NCI-H187 (cell line): ENCODE data around the gene SP5.
"Not testable (repeated sequence)": the region's sequence is repeated elsewhere in the genome, so short reads cannot be mapped to it uniquely, and the experiment has no call there.

Experiments
- DNase-seq, 2 experiments: peaks; one replicate each; lab custom pipeline; 2025; lab: John Stamatoyannopoulos, UW

SP5 gene

DNA sequence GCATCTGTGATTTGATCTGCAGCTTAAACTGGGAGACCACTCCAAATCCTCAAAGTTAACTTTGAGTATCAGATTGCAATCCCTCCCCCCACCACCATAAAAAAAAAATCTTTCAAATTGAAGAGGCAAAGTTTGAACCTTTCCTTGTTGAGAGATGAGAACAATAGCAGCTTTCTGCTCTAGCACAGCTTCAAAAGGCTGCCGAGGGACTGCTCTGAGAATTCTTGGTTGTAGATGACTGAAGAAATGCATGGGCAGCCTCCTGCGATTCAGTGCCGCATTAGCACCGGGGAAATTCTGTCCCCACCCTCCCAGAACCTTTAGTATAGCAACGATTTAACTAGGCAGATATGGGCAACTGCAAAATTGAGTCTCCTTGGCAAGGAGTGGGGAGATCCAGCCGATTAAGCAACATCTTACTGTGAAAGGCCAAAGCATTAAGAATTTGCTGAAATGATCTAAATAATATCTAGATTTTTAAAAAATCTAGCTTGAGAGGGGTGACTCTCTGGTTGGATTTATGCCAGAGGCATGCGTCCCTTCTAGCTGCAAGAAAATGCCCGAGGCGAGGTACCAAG, 3.9 kb upstream of the SP5 start:
- no peak for DNase-seq

DNA sequence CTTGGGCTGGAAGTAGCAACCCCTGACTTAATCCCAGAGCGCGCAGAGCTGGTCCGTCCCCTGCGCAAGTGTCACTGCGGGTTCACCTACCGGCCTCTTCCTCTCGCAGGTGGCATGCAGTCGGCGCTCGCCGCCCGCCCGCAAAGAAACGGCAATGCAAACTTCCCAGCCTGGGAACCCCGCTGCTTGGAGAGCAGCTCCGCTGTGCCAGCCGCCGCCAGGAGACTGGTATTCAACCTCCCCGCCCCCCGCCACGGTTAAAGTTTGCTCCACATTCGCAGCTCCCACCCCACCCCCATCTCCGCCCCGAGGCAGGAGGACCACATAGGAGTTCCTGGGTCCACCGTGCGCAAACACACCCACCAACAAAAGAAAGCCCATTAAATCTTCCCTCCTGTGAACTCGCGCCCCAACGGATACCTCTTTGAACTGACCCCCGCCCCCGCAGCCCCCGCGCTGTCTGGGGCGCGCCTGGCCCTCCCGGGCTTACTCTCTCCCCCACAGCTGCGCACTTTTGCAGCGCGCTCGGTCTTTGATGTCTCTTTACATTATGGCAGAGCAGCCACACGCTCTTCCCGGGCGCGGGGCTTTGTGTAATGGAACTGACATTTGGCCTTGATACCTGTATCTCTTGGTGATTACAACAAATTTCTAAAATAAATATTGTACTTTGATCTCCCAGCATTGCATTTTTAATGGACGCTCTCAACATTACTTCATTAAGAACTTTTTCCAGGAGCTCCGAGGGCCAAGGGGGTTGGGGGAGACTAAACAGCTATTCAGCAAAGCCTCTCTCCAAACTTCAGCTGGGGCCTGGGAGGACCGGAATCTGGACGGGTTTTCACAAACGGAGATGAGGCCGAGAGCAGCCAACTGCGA, 3.1 kb upstream of the SP5 start:
- no peak for DNase-seq

DNA sequence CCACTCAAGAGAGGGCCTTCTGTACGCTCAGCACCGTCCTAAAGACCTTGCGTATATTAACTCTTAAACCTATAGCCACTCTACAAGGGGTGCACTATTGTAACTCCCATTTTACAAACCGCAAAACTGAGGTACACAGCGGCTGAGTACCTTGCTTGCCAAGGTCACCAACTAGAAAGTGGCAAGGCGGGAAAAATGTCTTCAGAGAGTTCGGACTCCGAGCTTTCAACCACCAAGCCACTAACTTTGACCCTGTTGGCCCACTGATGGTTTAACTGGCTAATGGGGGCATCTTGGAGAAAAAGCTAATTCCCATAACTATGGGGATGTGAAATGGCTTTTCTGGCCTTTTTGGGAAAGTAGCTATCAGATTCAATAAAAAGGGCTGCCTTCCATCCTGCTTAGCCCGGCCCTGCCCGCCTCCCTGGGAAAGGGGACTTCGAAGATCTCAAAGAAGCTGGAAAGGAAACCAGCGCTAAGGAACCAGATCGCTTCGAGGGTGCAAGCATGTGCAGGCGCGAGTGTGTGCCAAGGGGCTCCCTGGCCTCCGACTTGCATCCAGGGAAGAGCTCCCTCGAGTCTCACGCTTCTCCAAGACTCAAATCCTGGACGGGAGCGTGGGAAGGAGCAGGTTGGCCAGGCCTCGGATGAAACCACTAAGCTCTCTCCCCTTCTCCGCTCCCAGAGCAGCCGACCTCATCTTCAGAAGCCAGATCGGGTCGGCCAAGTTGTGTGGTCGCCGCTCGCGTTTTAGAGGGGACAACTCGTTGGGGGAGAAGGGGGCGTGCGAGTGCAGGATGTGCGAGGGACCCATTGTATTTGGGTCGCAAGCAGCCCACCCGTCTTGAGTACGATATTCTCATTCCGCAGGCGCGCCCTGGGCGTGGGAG, 2.2 kb upstream of the SP5 start:
- DNase-seq = no peak

DNA sequence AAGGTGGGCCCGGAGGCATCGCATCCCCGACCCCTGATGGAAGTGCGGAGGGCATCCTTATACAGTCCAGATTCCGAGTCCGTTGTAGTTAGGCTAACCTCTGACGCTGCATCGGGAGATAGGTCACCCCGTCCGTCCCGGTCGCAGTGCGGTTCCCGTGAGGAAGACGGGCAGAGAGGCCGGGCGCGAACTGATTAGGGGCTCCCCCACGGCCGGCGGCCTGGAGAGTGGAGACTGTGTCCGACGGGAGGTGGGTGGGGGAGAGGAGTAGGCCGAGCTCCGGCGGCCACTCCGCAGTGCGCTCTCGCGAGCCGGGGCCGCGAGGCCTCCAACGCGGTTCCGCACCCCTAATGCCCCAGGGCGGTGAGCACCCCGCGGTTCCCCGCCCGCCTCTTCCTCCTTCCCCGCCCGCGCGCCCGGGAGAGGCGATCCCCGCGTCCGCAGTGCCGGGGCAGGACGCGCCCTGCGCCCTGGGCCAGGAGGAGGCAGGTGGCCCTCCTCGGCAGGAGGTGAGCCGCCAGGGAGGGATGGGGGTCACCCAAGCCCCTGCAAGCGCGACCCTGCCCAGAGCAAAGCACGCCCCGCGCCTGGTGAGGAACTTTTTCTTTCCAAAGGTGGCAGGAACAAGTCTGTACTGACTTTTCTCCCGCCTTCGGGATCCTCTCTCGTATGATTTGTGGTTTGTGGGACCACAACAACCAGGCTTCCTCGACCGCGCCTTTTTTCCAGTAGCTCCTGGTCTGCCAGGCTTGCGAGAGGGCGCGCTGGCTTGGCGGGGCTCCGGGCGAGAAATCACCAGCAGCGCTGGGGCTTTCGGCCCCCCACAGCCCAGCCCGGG, 1.4 kb upstream of the SP5 start:
- DNase-seq = no peak

DNA sequence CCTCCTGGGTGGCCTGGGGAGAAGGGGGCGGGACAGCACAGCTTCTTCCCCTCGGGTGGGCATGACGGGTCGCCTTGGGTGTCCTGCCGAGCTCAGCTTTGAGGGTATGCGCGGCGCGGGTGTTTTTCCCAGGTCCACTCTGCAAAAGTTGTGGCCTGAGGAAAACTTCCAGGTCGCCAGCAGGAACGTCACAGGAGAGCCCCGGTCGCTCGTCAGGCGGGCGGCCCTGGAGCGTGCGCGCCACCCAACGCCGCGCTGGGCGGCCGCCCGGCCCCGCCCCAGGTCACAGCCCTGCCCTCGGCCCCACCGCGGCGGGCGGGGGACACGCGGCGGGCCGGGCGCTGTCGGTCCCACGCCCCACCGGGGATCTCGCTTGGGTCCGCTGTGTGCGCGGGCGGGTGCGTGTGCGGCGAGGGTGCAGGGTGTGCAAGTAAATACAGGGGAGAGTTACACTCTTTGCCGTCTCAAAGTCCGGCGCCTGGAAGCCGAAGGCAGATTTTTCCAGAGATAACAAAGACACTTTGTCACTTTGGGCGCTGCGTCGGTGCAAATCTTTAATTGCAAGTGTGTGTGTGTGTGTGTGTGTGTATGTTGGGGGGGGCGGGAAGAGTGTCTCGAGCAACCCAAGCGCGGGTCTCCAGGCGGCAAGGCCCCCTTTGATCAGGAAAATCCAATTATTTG, 616 bp upstream of the SP5 start:
- no peak for DNase-seq

DNA sequence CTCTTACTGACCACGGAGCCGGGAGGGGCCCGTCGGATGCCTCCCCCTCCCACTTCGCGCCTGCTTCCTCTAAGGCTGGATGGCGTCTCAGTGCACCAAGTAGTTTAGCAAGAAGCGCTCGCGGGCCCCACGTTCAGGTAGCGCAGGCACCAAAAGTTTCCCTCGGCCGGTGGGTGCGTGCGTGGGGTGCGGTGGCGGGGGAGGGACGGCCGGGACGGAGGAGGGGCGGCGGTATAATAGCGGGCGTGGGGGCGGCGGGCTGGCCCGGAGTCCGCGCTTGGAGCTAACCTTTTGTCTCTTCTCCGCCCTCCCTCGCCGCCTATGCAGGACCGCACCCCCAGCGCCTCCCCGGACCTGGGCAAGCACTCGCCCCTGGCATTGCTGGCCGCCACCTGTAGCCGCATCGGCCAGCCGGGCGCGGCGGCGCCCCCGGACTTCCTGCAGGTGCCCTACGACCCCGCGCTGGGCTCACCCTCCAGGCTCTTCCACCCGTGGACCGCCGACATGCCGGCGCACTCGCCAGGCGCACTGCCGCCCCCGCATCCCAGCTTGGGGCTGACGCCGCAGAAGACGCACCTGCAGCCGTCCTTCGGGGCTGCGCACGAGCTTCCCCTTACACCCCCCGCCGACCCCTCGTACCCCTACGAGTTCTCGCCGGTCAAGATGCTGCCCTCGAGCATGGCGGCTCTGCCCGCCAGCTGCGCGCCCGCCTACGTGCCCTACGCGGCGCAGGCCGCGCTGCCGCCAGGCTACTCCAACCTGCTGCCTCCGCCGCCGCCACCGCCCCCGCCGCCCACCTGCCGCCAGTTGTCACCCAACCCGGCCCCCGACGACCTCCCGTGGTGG, 1.0 kb downstream of the SP5 start:
- DNase-seq = no peak

DNA sequence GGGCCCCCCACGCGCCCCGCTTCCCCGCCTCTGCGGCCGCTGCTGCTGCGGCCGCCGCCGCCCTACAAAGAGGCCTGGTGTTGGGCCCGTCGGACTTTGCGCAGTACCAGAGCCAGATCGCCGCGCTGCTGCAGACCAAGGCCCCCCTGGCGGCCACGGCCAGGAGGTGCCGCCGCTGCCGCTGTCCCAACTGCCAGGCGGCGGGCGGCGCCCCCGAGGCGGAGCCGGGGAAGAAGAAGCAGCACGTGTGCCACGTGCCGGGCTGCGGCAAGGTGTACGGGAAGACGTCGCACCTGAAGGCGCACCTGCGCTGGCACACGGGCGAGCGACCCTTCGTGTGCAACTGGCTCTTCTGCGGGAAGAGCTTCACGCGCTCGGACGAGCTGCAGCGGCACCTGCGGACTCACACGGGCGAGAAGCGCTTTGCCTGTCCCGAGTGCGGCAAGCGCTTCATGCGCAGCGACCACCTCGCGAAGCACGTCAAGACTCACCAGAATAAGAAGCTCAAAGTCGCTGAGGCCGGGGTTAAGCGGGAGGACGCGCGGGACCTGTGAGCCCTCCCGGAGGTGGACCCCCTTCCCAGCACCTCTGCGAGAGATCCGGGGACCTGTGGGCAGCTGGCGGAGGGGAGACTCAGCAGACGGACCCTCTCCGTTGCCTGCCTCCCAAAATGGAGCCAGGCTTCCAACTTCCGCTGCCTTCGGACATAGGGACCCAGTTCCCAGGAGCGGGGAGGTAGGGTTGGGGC, 1.9 kb downstream of the SP5 start:
- DNase-seq = no peak

DNA sequence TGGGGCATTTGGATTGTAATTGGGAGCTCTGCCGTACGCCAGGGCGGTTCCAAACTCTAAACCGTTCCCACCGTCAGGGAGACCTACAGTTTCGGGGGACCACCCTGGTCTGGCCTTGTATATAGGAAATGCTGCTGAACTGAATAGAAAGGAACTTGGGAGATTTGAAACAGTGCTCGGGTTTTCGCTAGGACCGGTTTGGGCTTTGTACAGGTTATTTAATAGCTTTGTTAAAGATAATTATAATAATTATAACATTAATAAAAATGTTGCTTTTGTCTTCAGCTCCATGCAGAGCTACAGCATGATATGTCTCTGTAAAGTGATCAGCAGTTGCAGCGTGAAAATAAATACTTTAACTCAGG, 2.4 kb downstream of the SP5 start:
- no peak for DNase-seq

DNA sequence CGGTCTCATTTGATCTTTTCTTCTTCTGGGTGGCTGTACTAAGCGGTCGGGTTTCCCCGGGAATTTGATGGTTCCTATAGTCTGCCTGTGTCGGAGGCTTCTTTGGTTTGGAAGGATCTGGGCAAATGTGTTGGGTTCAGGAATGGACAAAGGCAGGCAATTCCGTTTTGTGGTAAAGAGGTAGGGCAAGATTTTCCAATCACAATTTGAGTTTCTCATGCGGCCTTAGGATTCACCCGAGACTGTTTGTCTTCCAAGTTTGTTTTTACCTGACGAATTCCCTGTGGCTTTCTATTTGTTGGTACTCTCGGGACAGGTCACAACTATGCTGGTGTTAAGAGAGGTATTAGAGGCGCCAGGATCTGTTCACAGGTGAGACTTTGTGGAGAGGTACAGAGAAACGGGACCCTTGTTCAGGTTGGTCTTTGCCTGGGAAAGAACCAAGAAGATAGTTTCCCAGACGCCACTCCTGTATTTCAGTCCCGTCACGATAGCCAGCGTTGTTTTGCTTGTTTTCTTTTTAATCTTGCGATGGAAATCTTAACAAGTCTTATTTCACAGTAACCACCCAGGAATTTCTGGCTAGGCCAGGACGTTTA, 3.0 kb downstream of the SP5 start:
- DNase-seq = no peak

DNA sequence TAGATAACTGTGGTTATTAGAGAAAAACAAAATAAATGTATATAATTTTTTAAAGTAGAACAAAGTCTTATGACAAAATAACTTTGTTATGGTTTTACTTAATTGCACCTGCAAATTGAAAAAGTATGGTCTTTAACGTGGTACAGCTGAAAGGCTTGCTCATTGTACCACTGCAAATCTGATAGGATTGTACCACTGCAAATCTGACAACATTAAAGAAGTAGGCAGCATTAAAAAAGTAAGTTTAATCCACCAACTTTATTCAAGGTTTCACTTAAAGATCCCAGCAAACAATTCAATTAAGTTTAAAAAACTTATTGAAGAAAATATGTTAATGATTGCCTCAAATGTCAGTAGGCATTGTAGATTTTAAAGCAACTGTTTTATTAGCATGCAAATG, 4.7 kb downstream of the SP5 start:
- DNase-seq = no peak

DNA sequence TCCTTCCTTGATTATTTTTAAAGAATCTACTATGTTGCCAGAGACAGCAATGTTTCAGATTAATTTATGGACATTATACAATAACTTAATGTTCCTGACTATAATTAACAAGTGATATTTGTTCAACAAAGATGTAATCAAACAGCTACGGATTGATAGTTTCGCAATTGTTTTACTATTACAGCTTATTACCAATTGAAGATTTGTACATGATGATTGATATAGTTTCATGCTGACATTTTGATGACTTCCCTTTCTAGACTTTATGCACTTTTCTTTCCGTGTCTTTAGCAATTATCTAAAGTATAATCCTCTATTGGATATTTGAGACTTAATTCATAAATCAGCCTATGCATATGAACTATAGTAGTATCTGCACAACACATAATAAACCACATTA, 6.5 kb downstream of the SP5 start:
- no peak for DNase-seq

DNA sequence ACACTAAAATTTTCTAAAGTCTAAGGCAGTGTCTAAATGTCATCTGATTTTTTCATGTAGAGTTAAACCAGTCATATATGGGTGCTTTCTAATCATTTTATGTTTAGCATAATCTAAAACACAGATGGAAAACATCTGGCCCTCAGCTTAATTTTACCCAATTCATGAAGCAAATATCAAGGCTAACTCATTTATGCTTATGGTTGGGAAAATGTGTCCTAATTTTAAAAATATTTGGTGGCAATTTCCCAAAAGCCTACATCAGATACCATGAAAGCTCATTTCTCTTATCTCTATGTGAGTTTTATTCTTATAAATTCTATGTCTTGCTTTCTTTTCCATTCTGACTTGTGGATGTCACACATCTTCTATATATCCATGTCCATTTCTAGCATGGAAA, 7.2 kb downstream of the SP5 start:
- DNase-seq = no peak

DNA sequence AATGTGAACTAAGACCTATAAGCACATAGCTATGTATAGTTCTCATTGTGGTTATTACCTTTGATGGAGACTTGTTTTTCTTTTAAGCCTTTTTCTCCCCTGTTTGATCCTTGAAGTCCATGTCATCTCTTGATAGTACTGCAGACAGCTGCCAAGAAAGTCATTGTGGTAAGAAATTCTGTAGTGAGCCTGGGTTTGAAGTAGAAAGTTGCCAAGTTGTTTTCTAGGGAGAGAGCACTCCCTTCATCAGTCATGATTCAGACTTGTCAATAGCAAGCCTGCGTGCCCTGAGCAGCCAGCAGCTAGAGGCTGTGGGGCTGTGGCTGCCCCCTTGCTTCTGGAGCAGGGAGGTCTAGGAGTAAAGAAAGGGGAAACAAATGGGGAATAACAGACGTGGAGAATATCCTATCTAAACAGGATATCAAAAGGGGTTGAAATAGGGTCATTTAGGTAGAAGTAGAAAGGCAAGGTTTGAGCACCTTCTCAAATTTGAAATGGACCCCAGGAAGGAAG, 8.4 kb downstream of the SP5 start:
- DNase-seq = no peak

DNA sequence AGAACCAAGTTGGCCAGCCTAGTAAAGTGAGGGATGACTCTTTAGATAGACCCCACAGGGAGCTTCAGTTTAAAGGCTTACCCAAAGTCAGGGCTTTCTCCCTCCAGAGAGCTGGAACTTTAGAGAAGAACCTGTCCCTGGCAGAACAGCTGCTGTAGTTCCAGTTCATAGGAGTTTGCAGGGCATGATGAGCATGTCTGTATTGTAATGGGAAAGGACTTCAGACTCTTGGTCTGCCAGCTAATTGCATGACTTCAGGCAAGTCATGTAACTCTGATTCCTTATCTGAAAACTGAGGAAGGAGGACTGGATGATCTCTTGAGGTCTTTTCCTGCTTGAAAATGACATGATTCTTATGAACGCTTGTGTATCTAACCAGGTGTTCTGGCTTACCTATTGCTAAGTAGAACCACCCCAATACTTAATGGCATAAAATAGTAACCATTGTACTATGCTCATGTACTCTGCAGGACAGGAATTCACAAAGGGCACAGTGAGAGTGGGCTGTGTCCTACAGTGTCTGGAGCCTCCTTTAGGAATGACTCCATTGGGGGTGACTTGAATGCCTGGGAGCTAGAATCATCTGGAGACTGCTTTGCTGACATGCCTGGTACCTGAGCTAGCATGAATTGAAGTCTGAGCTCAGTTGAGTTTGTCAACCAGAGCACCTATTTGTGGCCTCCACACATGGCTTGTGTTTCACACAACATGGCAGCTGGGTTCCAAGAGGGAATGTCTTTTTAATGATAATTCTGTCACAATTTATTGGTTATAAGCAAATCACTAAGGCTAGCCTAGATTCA, 18.9 kb downstream of the SP5 start:
- DNase-seq = no peak

DNA sequence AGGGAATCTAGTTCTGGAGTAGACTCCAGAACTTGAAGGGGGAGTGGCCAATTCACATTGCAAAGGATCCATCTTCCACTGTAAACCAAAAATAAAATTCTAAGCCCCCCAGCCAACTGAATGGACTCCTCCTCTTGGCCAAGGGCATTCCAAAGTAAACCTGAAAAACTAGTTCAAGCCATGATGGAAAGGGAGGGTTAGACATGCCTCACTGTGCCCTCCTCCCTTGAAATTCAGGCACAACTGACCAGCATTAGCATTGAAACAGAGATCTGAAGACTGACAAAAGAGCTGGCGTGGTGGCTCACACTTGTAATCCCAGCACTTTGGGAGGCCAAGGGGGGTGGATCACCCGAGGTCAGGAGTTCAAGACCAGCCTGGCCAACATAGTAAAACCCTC, 19.5 kb downstream of the SP5 start:
- DNase-seq = not testable (repeated sequence)

DNA sequence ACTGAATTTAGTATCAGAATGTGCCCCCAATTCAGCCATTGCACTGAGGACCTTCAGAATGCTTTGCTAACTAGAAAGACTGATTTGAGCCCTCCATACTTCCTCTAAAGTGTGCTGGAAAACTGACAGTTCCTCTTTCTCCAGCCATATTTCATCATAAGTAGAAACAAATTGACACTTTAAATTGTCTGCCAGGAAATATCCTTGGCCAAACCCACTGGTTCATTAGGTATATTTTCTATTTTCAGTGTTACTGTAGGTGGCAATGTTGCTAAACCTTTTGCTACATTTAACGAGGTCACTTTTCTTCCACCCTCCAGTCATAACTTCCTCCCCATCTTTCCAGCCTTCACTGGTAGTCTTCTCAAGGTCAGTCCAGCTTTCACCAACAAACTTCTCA, 21.5 kb downstream of the SP5 start:
- no peak for DNase-seq

DNA sequence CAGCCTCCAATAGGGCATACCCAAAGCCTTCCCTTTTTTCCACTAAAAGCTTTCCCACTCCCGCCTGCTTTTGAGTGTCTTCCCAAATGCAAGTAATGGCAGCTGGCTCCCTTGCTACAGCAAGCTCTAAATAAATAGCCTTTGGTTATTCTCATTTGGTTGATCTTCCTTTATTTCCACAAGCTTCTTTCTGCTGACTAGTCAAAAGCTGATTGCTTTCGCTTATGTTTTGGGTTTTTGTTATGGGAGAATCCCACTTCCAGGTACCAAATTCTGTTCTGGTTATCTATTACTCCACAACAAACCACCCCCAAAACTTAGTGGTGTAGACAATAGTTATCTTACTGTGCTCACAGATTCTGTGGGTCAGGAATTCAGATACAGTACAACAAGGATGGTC, 22.3 kb downstream of the SP5 start:
- no peak for DNase-seq

DNA sequence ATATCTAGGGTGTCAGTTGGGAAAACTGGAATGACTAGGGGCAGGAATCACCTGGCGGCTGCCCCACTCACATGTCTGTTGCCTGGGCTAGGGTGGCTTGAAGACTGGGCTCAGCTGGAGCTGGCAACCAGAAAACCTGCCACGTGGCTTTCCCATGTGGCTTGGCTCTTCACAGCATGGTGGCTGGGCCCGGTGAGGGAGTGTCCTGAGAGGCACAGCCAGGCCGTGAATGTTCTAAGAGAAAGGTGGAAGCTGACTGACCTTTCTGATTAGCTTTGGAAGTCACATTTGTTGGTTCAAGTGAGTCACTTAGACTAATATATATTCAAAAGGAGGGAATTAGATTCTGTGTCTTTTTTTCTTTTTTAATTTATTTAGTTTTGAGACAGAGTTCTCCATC, 22.7 kb downstream of the SP5 start:
- no peak for DNase-seq
